Body of pancreas (tissue), 4 donors: ENCODE results near the gene RASGEF1C. TPM values are rescaled to one million over a fixed set of nuclear protein-coding genes. Genes with fewer than 3 reads are reported as not detected.

Source experiments
- ATAC-seq: fragments of 150-250 bp; one replicate; pipeline ENCODE4 v1.9.1; 2016
- DNase-seq, 4 donors: peaks; one replicate each; pipeline ENCODE4 v3.0.0-alpha.2; 2019
- H3K27ac ChIP-seq, 4 donors: fragments of 200-600 bp; sonication (generic); 1 replicate in 3 of 4; 2 replicates in 1 of 4; pipeline versions ENCODE4 v1.5.1 to v1.6.1; 2016 to 2019; ENCODE audit warnings: mild to moderate bottlenecking in 1 of 4, mixed read lengths in 1 of 4, moderate library complexity in 1 of 4
- H3K27me3 ChIP-seq, 2 donors: fragments of 200-600 bp; sonication (generic); one replicate each; pipeline ENCODE4 v1.6.0; 2016; ENCODE audit warnings: mild to moderate bottlenecking in 1 of 2
- H3K36me3 ChIP-seq, 2 donors: fragments of 200-600 bp; sonication (generic); replicated peaks in 1 of 2; 2 replicates each; pipeline ENCODE4 v1.5.1; 2016; ENCODE audit warnings: low read depth in 2 of 2; ENCODE audit not compliant: insufficient read depth in 1 of 2
- H3K4me1 ChIP-seq: fragments of 200-600 bp; sonication (generic); one replicate; pipeline ENCODE4 v1.6.0; 2016
- H3K4me3 ChIP-seq, 2 donors: fragments of 200-600 bp; sonication (generic); 1 replicate in 1 of 2; 2 replicates in 1 of 2; pipeline ENCODE4 v1.5.1; 2016 to 2019
- H3K9me3 ChIP-seq, 3 donors: fragments of 200-600 bp; sonication (generic); 1 replicate in 2 of 3; 2 replicates in 1 of 3; pipeline ENCODE4 v1.5.1; 2016
- CTCF ChIP-seq, 7 experiments: fragments of 450-650 bp in 4 of 7; fragments of 200-600 bp in 3 of 7; sonication (generic) in 3 of 7; IDR thresholded peaks; one replicate each; pipeline ENCODE4 v1.5.1; 2016 to 2019; ENCODE audit warnings: antibody characterized with exemption in 7 of 7
- POLR2A ChIP-seq, 3 donors: fragments of 450-650 bp; IDR thresholded peaks; one replicate each; pipeline ENCODE4 v1.6.1; 2016; ENCODE audit warnings: antibody characterized with exemption in 3 of 3, mild to moderate bottlenecking in 2 of 3
- WGBS, 2 donors: methylation state at CpG; one replicate each; pipeline ENCODE4 v1.1.5; 2017; 5-methylcytosine and 5-hydroxymethylcytosine counted together
- intact Hi-C: fragments of 100-400 bp; cut with DNase I; formaldehyde crosslinking; loops from one replicate; pipeline ENCODE4 v1.15.1; 2023
- total RNA-seq, 2 donors: library from RNA; depleted of rRNA; stranded (reverse); fragments of >200 nt; gene quantifications; one replicate each; pipeline ENCODE4 v1.1.0, GENCODE V29; 2016

RASGEF1C gene
- total RNA-seq, 2 donors from 2014 or later, result not detected

- no peak overlapping the region for H3K4me3 ChIP-seq
- 49 to 71% methylated on average over 2 of the region's 2 CpGs for WGBS, 2 donors
- H3K9me3 ChIP-seq, result no peaks in the 10 kb centered on the region
- H3K27ac ChIP-seq, result no peak overlapping the region
- TF ChIP-seq POLR2A (IDR thresholded peaks at IDR 0.05), result no peak
- no peak for TF ChIP-seq CTCF (IDR thresholded peaks at IDR 0.05)
- ATAC-seq (no peak), DNase-seq (no peak)
- H3K4me1 ChIP-seq, result no peaks in the 10 kb centered on the region
- H3K27me3 ChIP-seq, result no peaks in the 10 kb centered on the region
- no peaks in the 10 kb centered on the region for H3K36me3 ChIP-seq
- intact Hi-C loops, result no loop called here
Observed at GRCh38 chr5:180166176-180166575, 42.8 kb downstream of the RASGEF1C start.

DNA sequence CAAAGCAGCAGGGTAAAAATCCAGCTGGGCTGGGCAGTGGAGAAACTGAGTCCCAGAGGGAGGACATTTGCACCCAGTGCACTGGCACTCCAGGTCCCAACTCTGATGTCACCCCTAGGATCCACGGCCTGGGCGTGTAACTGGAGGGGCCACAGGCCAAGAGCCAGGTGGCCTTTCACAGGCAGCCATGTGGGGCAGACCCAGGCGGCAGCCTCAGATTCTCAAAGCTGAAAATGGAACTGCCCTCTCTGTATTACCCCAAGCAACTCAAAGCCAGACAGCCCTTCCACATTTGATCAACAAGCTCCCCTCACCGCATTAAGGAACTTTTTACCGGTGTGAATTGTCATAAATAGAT lies 46.7 kb downstream of the RASGEF1C start:
- no peaks in the 10 kb centered on the region for H3K4me1 ChIP-seq
- no peak overlapping the region for H3K4me3 ChIP-seq
- 88 to 89% methylated on average over 3 to 5 of the region's 5 CpGs for WGBS, 2 donors
- TF ChIP-seq POLR2A (IDR thresholded peaks at IDR 0.05) (no peak), CTCF (IDR thresholded peaks at IDR 0.05) (no peak)
- DNase-seq, result no peak
- H3K36me3 ChIP-seq, result no peaks in the 10 kb centered on the region
- no peaks in the 10 kb centered on the region for H3K27me3 ChIP-seq
- intact Hi-C loops, result no loop called here
- ATAC-seq, result no peak
- no peaks in the 10 kb centered on the region for H3K9me3 ChIP-seq
- no peak overlapping the region for H3K27ac ChIP-seq

GRCh38 chr5:180161420-180162303 lies 47.3 kb downstream of the RASGEF1C start:
- intact Hi-C loops, result no loop called here
- Histone ChIP-seq H3K36me3 (no peaks in the 10 kb centered on the region), H3K4me1 (no peaks in the 10 kb centered on the region), H3K27ac (no peak overlapping the region), H3K4me3 (no peak overlapping the region), H3K27me3 (no peaks in the 10 kb centered on the region), H3K9me3 (no peaks in the 10 kb centered on the region)
- DNase-seq (no peak), ATAC-seq (no peak)
- TF ChIP-seq POLR2A (IDR thresholded peaks at IDR 0.05) (no peak), CTCF (IDR thresholded peaks at IDR 0.05) (no peak)
- WGBS, 2 donors, result 56 to 57% methylated on average over 11 to 32 of the region's 39 CpGs

DNA sequence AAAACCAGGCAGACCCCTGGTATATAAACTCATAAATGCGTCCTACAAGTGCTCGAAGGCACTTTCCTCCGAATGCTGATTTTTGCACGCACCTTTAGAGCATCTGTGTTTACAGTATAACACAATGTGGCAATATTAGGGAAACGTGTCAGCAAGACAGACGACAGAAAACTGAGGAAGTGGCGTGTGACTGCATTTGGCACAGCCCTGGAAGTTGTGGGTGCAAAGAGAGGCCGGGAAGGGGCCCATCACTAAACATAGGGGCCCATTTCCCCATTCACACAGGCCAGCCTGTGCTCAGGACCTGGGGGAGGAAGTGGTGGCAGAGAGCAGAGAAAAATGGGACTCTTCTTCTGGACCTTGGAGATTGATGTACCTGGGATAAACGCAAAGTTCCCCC lies 48.2 kb downstream of the RASGEF1C start:
- TF ChIP-seq POLR2A (IDR thresholded peaks at IDR 0.05), result no peak
- no peak for TF ChIP-seq CTCF (IDR thresholded peaks at IDR 0.05)
- no peak for ATAC-seq

DNA sequence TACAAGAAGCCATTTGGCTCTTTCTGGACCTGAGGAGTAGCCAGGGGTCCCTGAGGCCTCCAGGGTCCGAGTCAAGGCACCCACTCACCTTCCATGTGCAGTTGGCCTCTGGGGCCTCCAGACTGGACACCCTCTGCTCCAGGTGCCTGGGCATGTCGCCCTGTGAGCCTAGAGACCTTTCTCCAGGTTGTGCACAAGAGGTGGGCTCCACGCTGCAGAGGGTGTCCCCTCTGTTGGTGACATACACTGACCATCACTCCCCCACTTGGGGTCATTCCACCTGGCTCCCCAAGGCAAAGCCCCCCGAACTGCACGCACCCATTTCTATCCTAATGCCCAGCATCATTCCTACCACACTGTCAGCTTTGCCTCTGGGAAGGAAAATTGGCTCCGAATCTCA lies 48.8 kb downstream of the RASGEF1C start:
- H3K36me3 ChIP-seq, result no peaks in the 10 kb centered on the region
- WGBS, 2 donors, result 77 to 82% methylated on average over 5 to 6 of the region's 6 CpGs
- ATAC-seq (no peak), DNase-seq (no peak)
- no peaks in the 10 kb centered on the region for H3K4me1 ChIP-seq
- no peaks in the 10 kb centered on the region for H3K27me3 ChIP-seq
- intact Hi-C loops, result no loop called here
- H3K9me3 ChIP-seq, result no peaks in the 10 kb centered on the region
- H3K4me3 ChIP-seq, result no peak overlapping the region
- H3K27ac ChIP-seq, result no peak overlapping the region
- no peak for TF ChIP-seq POLR2A (IDR thresholded peaks at IDR 0.05)
- no peak for TF ChIP-seq CTCF (IDR thresholded peaks at IDR 0.05)

More for the DNA sequence above, 48.2 kb downstream of the RASGEF1C start:
- peak in 1 of 4 donors; percentile 14 for DNase-seq
- H3K4me1 ChIP-seq, result no peaks in the 10 kb centered on the region
- H3K36me3 ChIP-seq, result no peaks in the 10 kb centered on the region
- H3K9me3 ChIP-seq, result no peaks in the 10 kb centered on the region
- no peak overlapping the region for H3K4me3 ChIP-seq
- H3K27ac ChIP-seq, result no peak overlapping the region
- WGBS, 2 donors, result 53 to 57% methylated on average over 9 of the region's 9 CpGs
- H3K27me3 ChIP-seq, result no peaks in the 10 kb centered on the region
- intact Hi-C loops, result no loop called here
